OCI-LY3 (cell line): ENCODE measurements around the gene OR56A1.

ENCODE experiments used
- H2AFZ ChIP-seq: fragments of 200-600, 300-600 bp; shearing (Covaris generic); 2 replicates; pipeline ENCODE4 v1.6.0; 2014; ENCODE audit warnings: antibody characterized with exemption, low read depth, low read length
- H3K27ac ChIP-seq: fragments of 200-600, 300-600 bp; sonication (generic); 2 replicates; pipeline ENCODE4 v1.5.1; 2014; ENCODE audit warnings: mild to moderate bottlenecking, low read length, moderate library complexity, mixed read lengths
- H3K27me3 ChIP-seq: fragments of 200-600, 300-600 bp; sonication (generic); 2 replicates; pipeline ENCODE4 v1.6.1; 2014; ENCODE audit warnings: low read depth, low read length, mixed read lengths
- H3K36me3 ChIP-seq: fragments of 200-600, 300-600 bp; sonication (generic); replicated peaks from 2 replicates; pipeline ENCODE3; 2014; ENCODE audit warnings: low read depth, low read length, mixed read lengths
- H3K4me1 ChIP-seq: fragments of 300-600, 200-600 bp; sonication (generic); 2 replicates; pipeline ENCODE4 v1.6.1; 2014; ENCODE audit warnings: low read length, mixed read lengths
- H3K4me2 ChIP-seq: fragments of 200-600, 300-600 bp; sonication (generic); 2 replicates; pipeline ENCODE4 v1.6.1; 2014; ENCODE audit warnings: low read length, mixed read lengths
- H3K4me3 ChIP-seq: fragments of 300-600, 200-600 bp; sonication (generic); 2 replicates; pipeline ENCODE4 v1.5.1; 2014; ENCODE audit warnings: antibody characterized with exemption, mild to moderate bottlenecking, low read length, moderate library complexity
- H3K79me2 ChIP-seq: fragments of 300-600, 200-600 bp; shearing (Covaris generic); 2 replicates; pipeline ENCODE4 v1.6.1; 2014; ENCODE audit warnings: mild to moderate bottlenecking, low read length, mixed read lengths
- H3K9ac ChIP-seq: fragments of 300-600, 200-600 bp; shearing (Covaris generic); 2 replicates; pipeline ENCODE4 v1.6.0; 2014; ENCODE audit warnings: mild to moderate bottlenecking, low read length, moderate library complexity
- H3K9me3 ChIP-seq: fragments of 200-600, 300-600 bp; shearing (Covaris generic); 2 replicates; pipeline ENCODE4 v1.6.1; 2014; ENCODE audit warnings: low read length, mixed read lengths; ENCODE audit not compliant: insufficient read depth
- H4K20me1 ChIP-seq: fragments of 200-600, 300-600 bp; sonication (generic); 2 replicates; pipeline ENCODE4 v1.6.1; 2016; ENCODE audit warnings: low read length, mixed read lengths; ENCODE audit not compliant: insufficient read depth
- EZH2phosphoT487 ChIP-seq: fragments of 200-600 bp; shearing (Covaris generic); IDR thresholded peaks from 2 replicates; pipeline ENCODE4 v1.6.1; 2018; ENCODE audit warnings: antibody characterized with exemption, mixed run types, low read depth
- TF ChIP-seq, protein P1 (sequence below): fragments of 200-600, 300-600 bp; sonication (generic); IDR thresholded peaks from 2 replicates; pipeline ENCODE4 v1.5.1; 2014; ENCODE audit warnings: antibody characterized with exemption, low read length, low read depth

The OR56A1 gene

GRCh38 chr11:5992604-5993251, 37.8 kb downstream of the OR56A1 start:
- Histone ChIP-seq H3K4me3 (no peak overlapping the region), H4K20me1 (no peaks in the 10 kb centered on the region), H3K9me3 (no peaks in the 10 kb centered on the region), H3K4me1 (no peaks in the 10 kb centered on the region), H3K79me2 (no peaks in the 10 kb centered on the region), H3K36me3 (no peaks in the 10 kb centered on the region), H3K27ac (no peak overlapping the region), H3K4me2 (no peak overlapping the region), H2AFZ (no peak overlapping the region), H3K9ac (no peak overlapping the region), H3K27me3 (peaks cover 7% of the 10 kb centered on the region; the same call in 1 of the 2 replicates)
- no peak for TF ChIP-seq EZH2phosphoT487
- TF ChIP-seq, protein P1, sequence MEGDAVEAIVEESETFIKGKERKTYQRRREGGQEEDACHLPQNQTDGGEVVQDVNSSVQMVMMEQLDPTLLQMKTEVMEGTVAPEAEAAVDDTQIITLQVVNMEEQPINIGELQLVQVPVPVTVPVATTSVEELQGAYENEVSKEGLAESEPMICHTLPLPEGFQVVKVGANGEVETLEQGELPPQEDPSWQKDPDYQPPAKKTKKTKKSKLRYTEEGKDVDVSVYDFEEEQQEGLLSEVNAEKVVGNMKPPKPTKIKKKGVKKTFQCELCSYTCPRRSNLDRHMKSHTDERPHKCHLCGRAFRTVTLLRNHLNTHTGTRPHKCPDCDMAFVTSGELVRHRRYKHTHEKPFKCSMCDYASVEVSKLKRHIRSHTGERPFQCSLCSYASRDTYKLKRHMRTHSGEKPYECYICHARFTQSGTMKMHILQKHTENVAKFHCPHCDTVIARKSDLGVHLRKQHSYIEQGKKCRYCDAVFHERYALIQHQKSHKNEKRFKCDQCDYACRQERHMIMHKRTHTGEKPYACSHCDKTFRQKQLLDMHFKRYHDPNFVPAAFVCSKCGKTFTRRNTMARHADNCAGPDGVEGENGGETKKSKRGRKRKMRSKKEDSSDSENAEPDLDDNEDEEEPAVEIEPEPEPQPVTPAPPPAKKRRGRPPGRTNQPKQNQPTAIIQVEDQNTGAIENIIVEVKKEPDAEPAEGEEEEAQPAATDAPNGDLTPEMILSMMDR = peak; percentile 54

GRCh38 chr11:5992150-5992549, 38.4 kb downstream of the OR56A1 start:
- Histone ChIP-seq H3K9me3 (no peaks in the 10 kb centered on the region), H3K4me2 (no peak overlapping the region), H3K4me3 (no peak overlapping the region), H3K27ac (no peak overlapping the region), H4K20me1 (no peaks in the 10 kb centered on the region), H3K27me3 (peaks cover 7% of the 10 kb centered on the region; the same call in 1 of the 2 replicates), H3K36me3 (no peaks in the 10 kb centered on the region), H3K9ac (no peak overlapping the region), H3K4me1 (no peaks in the 10 kb centered on the region), H2AFZ (no peak overlapping the region), H3K79me2 (no peaks in the 10 kb centered on the region)
- TF ChIP-seq, protein P1 = no peak
- no peak for TF ChIP-seq EZH2phosphoT487

GRCh38 chr11:5989203-5989602, 41.4 kb downstream of the OR56A1 start:
- TF ChIP-seq, protein P1 = no peak
- no peak for TF ChIP-seq EZH2phosphoT487
- no peak overlapping the region for H3K27ac ChIP-seq
- H3K4me2 ChIP-seq = no peak overlapping the region
- H2AFZ ChIP-seq = no peak overlapping the region
- H3K9me3 ChIP-seq = no peaks in the 10 kb centered on the region
- no peak overlapping the region for H3K9ac ChIP-seq
- no peaks in the 10 kb centered on the region for H3K4me1 ChIP-seq
- H3K4me3 ChIP-seq = no peak overlapping the region
- no peaks in the 10 kb centered on the region for H3K36me3 ChIP-seq
- no peaks in the 10 kb centered on the region for H4K20me1 ChIP-seq
- no peaks in the 10 kb centered on the region for H3K79me2 ChIP-seq
- H3K27me3 ChIP-seq = peaks cover 10% of the 10 kb centered on the region; the same call in 1 of the 2 replicates

DNA sequence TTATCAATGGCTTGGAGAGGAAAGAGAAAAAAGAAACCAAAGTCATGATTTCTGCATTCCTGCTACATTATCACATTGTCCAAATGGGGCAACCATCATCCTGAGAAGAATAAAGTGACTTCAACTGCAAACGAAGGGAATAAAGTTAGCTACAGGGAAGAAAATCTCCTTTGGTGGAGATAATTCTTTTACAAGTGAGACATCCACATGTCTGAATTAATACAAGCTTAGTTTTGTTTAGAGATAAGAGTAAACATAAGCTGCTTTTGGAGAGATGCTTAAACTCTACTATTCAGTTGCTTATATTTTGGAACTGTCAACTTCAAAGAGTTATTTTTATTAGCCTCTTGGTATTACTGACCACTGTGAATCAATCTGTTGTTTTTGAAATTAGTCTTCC, 43.7 kb downstream of the OR56A1 start, which contains the start of gene OR52L1:
TSS of gene OR52L1 (minus strand) at position 101 of the 400 bp plus-strand sequence. CDS start at position 46, 55 bp downstream.
- H3K4me3 ChIP-seq = no peak within 1 kb of the TSS
- no peaks in the 10 kb centered on the region for H3K79me2 ChIP-seq
- H2AFZ ChIP-seq = no peak within 1 kb of the TSS

More for the DNA sequence above, 43.7 kb downstream of the OR56A1 start, which contains the start of gene OR52L1:
- H3K9me3 ChIP-seq = no peaks in the 10 kb centered on the region
- no peaks in the 10 kb centered on the region for H4K20me1 ChIP-seq
- H3K9ac ChIP-seq = no peak within 1 kb of the TSS
- peaks cover 10% of the 10 kb centered on the region; the same call in 1 of the 2 replicates for H3K27me3 ChIP-seq
- no peaks in the 10 kb centered on the region for H3K36me3 ChIP-seq
- no peaks in the 10 kb centered on the region for H3K4me1 ChIP-seq
- TF ChIP-seq, protein P1 = no peak
- no peak for TF ChIP-seq EZH2phosphoT487
- H3K4me2 ChIP-seq = no peak within 1 kb of the TSS
- no peak within 1 kb of the TSS for H3K27ac ChIP-seq
